GM19395 (cell line): ENCODE data around the gene NDUFA12.

Source experiments
- ATAC-seq: cut with Tn5 transposase; IDR thresholded peaks from one replicate; pipeline ENCODE4 v1.9.1; 2021; ENCODE audit warnings: mild to moderate bottlenecking, moderate library complexity; ENCODE audit not compliant: unreplicated experiment

NDUFA12 gene

DNA sequence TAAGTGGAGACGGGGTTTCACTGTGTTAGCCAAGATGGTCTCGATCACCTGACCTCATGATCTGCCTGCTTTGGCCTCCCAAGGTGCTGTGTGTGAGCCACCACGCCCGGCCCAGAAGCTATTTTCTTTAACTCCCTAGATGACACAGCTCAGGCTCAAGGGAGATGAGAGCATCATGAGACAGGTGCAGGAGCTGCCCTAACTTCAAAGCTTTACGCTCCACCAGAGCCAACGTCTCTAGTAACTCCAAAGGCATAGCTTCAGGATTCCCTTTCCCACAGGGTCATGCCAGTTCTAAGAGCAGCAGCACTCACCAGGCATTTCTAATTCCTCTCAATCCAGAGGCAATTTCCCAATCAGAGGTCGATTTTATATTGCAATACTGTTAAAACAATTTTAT lies 21.0 kb downstream of the NDUFA12 start:
- ATAC-seq, result no peak

DNA sequence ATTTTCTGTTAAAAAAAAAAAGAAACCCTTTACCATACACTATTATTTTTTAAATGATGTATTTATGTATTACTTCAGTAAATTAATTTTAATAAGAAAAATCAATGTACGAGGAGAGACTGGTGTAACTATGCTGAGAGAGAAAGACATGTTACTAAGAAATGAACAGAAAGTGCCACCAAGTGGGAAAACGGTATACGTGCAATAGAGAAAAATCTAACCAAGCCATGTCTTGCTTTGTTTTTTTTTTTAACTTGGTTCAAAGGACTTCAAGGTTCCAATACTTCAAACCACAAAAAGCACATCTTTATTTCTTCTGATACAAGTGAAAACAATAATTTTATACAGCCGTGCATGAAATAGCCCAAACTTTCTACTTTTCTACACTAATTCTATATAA lies 22.9 kb downstream of the NDUFA12 start:
- ATAC-seq, result no peak

DNA sequence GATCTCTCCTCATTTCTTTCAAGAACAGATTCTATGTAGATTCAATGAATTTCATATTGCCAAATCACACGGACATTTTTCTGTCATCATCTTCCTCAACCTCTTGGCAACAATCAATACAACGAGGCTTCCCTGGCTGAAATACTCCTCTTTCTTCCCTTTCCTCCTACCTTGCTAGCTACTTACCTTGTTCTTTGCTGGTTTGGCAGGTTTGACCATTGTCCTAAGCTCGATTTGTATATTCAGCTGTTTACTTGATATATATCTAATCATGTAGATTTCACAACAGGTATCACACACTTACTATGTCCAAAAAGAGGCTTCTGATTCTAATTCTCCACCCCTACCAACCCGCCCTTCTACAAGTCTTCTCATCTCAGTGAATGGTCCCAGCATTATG lies 23.6 kb downstream of the NDUFA12 start:
- no peak for ATAC-seq

DNA sequence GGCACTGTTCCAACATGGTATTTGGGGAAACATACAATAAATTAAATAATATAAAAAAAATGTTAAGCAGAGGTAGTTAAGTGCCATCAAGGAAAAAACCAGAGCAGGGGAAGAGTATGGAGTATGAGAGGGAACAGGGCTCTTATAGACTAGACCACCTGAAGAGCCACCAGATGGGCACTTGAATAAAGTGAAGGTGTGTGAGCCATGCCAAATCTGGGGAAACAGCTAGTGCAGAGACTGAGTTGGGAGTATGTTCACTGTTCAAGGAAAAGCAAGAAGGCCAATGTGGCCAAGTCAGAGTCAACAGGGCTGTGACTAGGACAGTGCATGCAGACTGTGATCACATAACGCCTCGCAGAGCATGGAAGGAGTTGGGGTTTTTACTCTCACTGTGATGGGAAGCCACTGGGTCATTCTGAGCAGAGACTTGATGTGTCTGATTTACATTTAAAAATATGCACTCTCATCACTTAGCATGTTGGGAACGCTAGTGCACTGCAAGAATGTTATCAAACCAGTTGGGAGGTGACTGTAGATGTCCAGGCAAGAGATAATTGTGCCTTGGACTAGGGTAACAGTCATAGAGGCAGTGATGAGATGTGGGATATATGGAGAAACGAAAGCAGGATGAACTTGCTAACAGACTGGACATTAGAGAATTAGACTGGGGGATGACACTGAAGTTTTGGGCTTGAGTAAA lies 25.6 kb downstream of the NDUFA12 start:
- no peak for ATAC-seq

DNA sequence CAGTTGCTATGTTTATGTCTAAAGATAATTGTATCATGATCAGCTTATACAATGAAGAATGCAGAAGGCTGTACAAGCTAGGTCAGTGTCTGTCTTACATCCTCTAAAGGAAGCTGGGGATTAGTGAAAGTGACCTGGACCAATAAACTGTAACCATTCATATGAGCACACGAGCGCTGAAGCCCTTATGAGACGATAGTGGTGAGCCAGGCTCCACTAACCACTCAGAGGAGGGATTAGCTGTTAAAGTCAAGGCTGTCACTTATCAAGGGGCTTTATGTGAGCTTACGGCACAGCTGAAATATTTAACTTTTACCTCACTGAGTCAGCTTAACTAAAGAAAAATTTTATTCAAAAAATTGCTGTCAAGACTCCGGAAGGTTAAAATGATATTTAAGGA lies 30.3 kb downstream of the NDUFA12 start:
- ATAC-seq, result no peak

DNA sequence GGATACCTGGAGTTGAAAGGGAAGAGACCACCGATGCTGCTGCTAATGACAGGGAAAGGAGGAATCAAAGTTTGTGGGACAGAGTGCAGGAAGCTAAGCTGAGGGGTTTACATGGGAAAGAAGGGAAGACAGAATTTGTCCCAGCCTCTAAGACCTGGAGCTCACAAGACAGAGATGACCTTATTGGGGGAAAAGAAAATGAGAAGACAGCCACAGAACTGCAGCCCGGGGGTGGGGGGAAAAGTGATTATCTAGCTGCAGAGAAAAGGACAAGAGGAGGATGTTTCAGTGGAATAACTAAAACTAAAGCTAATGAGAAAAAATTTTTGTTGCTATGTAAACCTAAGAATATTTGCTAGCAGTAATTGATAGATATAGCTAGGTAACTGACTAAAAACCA lies 30.7 kb downstream of the NDUFA12 start:
- ATAC-seq, result no peak

DNA sequence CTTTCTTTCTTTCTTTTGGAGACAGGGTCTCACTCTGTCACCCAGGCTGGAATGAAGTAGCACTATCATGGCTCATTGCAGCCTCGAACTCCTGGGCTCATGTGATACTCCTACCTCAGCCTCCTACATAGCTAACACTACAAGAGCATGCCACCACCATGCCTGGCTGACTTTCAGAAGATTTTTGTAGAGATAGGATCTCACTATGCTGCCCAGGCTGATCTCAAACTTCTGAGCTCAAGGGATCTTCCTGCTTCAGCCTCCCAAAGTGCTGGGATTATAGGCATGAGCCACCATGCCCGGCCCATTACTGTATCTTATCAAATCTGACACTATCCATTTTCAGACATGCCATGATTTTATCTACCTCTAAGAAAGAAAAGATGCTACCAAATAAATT lies 31.6 kb downstream of the NDUFA12 start:
- ATAC-seq, result no peak

DNA sequence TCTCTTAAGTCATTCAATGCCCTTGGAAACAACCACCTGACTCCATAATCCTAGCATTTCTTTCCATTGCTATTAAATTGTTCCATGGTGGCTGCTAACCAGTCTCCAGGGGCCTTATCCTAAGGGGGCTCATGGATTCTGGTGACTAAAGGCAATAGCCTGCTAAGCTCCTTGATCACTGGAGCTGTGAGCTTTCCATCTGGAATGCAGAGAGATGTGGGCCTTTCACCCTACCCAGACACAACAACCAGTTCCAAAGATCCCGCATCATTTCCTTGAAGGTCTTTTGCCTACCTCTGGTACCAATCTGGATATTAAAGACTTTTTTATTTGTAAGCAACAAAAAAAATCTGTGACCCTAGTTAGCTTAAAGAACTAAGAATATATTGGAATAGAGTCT lies 32.9 kb downstream of the NDUFA12 start:
- ATAC-seq, result no peak

DNA sequence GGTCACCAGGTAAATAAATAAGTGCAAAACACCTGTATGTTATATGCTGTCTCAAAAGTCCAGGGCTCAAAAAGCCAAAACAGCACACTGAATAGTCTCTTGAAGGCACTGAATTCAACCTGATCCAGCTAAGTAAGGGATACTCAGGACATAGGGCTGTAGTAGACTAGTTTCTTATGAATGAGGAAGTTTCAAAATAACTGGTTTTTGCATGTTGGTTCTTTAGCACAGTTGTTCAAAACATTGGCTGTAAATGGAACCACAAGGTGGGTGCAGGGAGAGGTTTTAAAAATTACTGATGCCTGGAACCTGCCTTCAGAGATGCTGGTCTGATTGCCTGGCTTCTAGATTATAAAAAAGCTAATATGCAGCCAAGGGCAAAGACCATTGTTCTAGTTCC lies 34.1 kb downstream of the NDUFA12 start:
- no peak for ATAC-seq

DNA sequence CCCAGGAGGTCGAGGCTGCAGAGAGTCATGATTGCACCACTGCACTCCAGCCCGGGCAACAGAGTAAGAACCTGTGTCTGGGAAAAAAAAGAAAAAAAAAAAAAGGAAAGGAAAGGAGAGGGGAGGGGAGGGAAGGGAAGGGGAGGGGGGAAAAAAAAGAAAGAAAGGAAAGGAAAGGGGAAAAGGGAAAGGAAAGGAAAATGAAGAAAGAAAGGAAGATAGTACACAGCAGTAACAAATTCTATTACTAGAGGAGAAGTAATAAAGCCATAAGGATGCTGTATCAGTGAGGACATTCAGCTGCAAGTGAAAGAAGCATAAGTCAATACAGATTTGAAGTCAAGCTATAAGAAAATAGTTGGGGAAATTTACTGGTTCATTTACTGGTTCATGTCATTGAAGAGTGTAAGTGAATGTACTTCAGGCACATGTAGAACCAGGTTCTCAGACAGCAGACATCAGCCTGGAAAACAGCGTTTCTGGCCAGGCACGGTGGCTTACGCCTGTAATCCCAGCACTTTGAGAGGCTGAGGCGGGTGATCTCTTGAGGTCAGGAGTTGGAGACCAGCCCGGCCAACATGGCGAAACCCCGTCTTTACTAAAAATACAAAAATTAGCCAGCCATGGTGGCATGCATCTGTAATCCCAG lies 37.4 kb downstream of the NDUFA12 start:
- ATAC-seq, result no peak

DNA sequence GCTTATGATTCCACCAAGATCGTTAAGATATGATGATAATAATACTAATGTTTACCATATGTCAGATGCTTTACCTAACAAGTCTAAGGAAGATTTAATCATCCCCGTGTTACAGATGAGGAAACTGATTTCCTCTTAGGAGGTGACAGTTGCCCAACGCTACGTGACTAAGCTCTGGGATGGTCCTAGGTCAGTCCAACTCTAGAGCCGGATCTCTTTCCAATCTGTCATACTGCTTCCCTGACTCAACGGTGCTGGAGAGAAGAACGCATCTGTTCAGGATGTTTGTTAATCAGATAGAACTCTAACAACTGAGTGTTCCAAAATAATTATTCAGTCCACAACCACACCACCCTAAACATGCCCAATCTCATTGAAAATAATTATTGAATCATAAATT lies 39.8 kb downstream of the NDUFA12 start:
- no peak for ATAC-seq

DNA sequence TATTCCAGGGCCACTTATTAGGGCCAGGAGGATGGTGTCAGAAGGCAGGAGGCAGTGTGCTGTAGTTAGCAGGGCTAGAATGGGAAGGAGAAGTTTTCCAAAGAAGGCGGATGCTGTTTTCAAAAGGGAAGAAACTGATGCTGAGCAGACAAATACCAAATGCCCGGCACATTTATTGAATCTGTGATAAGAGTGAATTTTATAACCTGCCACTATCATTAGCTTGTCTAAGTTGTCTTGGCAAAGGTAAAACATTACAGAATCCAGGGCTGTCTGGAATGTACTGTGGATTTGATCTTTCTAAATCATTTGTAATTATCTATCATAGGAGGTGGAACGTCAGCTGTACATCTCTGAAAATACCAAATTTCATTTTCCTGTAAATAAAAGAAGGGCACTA lies 40.8 kb downstream of the NDUFA12 start:
- no peak for ATAC-seq

DNA sequence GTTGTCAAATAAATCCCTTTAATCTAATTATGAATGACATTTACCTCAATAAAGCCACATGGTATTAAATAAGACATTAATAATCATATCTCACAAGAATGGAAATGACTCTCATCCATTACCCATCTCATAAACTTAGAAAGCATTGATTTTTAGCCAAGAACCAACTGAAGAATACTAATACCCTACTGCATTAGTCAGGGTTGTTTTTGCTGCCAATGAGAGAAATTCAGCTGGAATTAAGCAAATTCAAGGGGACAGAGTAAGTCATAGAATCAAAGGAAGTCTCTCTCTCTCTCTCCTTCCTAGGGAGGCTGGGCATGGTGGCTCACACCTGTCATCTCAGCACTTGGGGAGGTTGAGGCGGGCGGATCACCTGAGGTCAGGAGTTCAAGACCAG lies 41.6 kb downstream of the NDUFA12 start:
- no peak for ATAC-seq

DNA sequence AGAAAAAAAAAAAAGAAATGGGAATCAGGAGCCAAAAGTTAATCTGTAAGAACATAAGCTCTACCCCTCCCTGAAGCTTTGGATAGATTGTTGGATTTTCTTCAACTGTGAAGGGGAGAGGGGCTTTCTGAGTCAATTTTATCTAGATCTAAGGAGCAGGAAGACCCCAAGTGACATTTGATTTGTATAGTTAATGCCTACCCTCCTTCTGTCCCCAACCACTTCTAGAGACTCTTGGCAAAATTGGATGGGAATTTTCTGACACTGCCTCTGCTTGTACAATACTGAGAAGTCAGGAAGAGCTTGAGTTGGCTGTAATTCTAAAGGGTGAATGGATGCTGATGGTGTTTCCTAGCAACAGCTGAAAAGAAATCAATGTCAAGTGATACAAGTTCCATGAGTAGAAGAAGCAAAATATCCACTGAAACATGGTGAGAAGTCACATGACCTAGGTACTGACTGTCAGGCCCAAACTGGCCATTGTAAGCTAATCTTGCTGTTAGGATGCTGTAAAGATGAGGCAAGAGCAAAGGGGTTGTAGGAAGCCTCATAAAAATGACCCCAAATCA lies 42.2 kb downstream of the NDUFA12 start:
- ATAC-seq, result no peak

DNA sequence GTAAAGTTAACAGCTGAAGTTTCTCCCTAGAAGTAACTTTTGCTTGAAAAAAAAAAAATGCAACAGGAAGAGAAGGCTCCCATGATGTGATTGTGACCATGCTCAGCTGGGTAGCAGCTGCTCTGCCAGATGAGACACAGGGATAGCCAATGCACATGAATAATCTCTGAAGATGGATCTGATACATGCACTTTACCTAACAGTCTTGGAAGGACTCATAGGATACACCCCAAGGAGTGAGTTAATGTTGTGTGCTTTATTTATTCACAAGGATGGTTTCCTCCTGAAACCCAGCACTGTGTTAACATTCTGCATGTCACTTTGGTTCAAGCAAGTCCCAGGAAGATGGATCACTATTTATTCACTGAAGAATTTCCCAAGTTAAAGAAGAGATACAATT lies 46.5 kb downstream of the NDUFA12 start:
- no peak for ATAC-seq

DNA sequence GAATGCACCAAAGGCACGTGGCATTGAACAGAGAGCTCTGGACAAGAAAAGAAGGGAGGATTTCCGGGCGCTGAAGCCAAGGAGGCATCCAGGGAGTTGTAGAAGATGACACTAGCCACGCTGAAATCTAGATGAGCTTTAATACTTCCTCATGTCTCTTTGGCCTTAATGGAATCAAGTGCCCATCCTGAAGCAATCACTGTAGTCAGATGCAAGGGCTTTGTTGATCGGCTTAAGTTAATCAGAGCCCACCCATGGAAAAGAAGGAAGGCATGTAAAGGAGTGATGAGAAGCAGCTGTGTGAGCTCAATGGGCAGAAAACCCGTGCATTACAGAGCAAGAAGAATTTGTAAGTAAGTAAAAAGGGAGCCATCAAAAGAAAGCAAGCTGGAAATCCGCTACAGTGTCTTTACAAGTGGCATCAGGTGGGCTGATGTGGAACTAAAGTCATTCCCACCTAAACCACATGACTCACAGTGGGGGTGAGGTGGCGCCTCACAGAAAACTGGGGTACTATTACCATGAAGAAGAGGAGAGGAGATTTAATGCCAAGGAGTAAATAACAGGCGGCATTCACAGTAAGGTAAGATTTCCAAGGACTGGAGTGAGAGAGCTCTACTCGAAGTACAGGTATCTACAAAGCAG lies 48.4 kb downstream of the NDUFA12 start:
- no peak for ATAC-seq

DNA sequence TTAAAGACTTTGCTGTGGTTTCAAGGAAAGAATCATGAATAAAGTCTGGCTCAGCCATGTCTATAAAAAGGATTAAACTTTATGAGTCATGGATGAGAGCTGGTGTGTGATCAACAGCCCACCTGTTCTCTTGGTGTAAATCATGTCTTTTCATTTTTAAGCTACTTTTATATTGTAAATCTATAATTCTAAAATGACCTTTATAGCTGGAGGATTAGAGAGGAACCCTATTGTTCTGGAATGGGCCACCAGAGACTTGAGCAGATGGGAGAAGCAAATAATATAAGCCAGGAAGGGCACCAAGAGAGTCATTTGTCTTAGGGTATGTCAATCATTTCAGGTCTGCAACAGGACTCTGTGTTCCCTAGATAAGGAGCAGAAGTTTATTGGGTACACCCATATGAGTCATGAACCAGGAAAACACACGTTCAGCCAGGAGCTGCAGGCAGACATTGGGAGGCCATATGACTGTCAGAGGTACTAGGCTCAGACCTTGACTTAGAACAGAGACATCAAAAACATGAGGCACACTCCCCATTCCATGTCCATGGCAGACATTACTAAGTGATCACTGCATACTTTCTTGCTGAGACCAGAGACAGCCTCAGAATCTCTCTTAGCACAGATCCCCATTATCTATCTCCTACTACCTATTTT lies 49.3 kb downstream of the NDUFA12 start:
- no peak for ATAC-seq

DNA sequence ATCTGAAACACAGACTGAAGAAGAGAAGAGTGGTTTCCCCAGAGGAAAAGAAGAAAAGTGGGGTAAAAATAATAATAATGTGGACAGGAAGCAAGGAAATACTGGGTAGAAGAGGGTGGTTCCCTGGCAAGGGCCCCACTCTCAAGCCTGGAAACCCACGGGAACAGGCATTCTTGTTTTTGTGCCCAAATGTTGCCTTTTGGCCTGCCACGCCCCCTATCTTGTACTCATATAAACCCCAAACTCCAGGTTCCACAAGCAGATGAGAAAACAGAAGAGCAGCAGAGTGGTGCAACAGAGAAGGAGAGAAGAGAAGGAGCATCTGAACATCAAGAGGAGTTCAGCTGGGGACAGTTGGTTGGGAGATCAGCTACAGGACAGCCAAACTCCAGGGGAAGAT lies 51.2 kb downstream of the NDUFA12 start:
- no peak for ATAC-seq

DNA sequence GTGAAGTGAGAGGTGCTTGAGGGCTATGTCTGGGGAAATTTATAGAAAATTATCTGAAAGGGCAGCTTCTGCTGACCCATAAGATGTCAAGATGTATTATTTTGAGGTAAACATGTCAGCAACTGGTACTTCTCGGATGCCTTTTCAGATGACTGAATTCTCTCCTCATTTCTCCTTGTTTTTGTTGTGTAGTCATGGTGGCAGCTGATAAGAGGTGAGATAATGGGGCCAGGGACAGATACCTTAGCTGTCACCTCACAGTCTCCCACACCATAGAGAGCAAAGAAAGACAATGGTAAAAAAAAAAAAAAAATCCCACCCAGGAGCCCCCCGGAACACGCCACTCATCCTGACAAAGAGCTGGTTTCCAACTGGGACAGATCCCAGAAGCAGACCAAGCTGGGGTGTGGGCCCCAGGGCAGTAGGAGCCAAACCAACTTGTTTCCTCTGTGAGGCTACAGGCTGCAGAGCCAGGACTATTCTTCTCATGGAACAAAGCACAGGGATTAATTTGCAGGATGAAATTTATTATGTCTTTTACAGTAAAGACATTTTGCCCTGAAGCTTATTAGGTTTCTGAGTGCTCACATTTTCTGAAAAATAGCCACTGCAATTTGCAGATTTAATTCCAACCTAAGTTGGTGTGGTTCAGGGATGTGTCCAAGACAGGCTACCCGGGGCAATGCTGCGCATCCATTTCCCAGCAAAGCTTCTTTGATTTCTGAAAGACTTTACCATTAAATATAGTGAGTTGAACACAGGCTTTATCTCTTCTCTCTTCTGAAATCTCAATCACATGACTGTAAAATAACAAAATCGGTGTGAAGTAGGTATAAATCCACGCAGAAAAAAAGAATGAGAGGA lies 52.2 kb downstream of the NDUFA12 start:
- ATAC-seq, result no peak

DNA sequence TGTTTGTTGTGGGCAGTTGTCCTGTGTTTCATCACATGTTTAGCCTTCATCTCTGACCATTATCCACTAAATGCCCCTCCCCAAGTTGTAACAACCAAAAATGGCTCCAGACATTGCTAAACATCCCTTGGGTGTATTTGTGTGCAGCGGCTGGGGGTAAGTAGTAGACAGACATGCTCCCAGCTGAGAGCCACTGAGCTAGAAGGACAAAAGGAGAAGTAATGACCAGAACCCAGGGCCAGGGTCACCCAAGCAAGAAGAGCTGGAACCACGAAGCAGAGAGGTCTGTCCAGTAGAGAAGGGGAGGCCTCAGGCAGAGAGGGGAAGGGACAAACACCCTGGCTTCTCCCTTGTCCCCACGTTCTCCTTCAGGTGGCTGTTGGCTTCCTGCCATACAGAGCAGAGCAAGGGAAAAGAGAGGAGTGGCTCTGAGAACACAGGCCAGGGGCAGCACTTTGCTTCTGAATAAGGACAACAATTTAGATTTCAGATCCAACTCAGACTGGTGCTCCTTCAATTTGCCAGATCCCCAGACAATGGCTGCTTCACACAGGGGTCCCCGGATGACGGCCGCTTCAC lies 55.2 kb downstream of the NDUFA12 start:
- ATAC-seq, result no peak
